ENCODE results near the gene TNK1.

TNK1 gene

GRCh38 chr17:7392696-7393612, 12.1 kb downstream of the TNK1 start:
- no peak for DNase-seq

- DNase-seq = no peak
These were observed 12.9 kb downstream of the TNK1 start for GRCh38 chr17:7393613-7394451.

GRCh38 chr17:7394452-7395191, 13.7 kb downstream of the TNK1 start, which contains the start of gene PLSCR3:
Gene PLSCR3, minus strand, starts transcription at chr17:7394525. Its CDS starts 415 bp downstream, at chr17:7394110.
- peak; percentile 83 for DNase-seq

GRCh38 chr17:7396147-7396546, 15.3 kb downstream of the TNK1 start:
- DNase-seq = no peak

- no peak for DNase-seq
These were observed 17.7 kb downstream of the TNK1 start for GRCh38 chr17:7398612-7399011.

- no peak for DNase-seq
These were observed 22.3 kb downstream of the TNK1 start for GRCh38 chr17:7403043-7403726.

GRCh38 chr17:7403727-7403976, 22.8 kb downstream of the TNK1 start:
- DNase-seq = no peak

- DNase-seq = peak; percentile 100
These were observed 23.3 kb downstream of the TNK1 start, which contains the start of gene TMEM256 for GRCh38 chr17:7403977-7404736. Gene TMEM256, minus strand, starts transcription at chr17:7404097. Its CDS starts 13 bp downstream, at chr17:7404084.

- no peak for DNase-seq
These were observed 24.0 kb downstream of the TNK1 start for GRCh38 chr17:7404737-7405349.

GRCh38 chr17:7405350-7406234, 24.7 kb downstream of the TNK1 start:
- DNase-seq = no peak

GRCh38 chr17:7406235-7406825, 25.4 kb downstream of the TNK1 start:
- no peak for DNase-seq

- DNase-seq = no peak
These were observed 26.2 kb downstream of the TNK1 start for GRCh38 chr17:7407082-7407481.

GRCh38 chr17:7407485-7408251, 26.8 kb downstream of the TNK1 start, which contains the start of gene NLGN2:
Gene NLGN2, plus strand, starts transcription at chr17:7407845. Its CDS starts 411 bp downstream, at chr17:7408256.
- DNase-seq = no peak

- DNase-seq = no peak
These were observed 27.4 kb downstream of the TNK1 start for GRCh38 chr17:7408252-7408727.

GRCh38 chr17:7408863-7409262, 28.0 kb downstream of the TNK1 start:
- no peak for DNase-seq

GRCh38 chr17:7409716-7410115, 28.8 kb downstream of the TNK1 start:
- no peak for DNase-seq

- DNase-seq = no peak
These were observed 29.9 kb downstream of the TNK1 start for GRCh38 chr17:7410634-7411426.

- no peak for DNase-seq
These were observed 30.5 kb downstream of the TNK1 start for GRCh38 chr17:7411427-7411750.
